HG03571 (cell line): ENCODE results near the gene RAB7B.

Experiments
- ATAC-seq: cut with Tn5 transposase; IDR thresholded peaks from one replicate; pipeline ENCODE4 v1.9.1; 2021; ENCODE audit not compliant: unreplicated experiment

The RAB7B gene

GRCh38 chr1:205950826-205951549, 52.2 kb downstream of the RAB7B start:
- ATAC-seq: no peak

- ATAC-seq: no peak
Observed at GRCh38 chr1:205950280-205950679, 52.9 kb downstream of the RAB7B start.

- no peak for ATAC-seq
Observed at GRCh38 chr1:205949753-205950152, 53.4 kb downstream of the RAB7B start.

- no peak for ATAC-seq
Observed at GRCh38 chr1:205948886-205949285, 54.3 kb downstream of the RAB7B start.

GRCh38 chr1:205948039-205948438, 55.2 kb downstream of the RAB7B start:
- ATAC-seq: no peak

GRCh38 chr1:205947024-205947423, 56.2 kb downstream of the RAB7B start:
- no peak for ATAC-seq

- no peak for ATAC-seq
Observed at GRCh38 chr1:205945069-205945468, 58.1 kb downstream of the RAB7B start.

- ATAC-seq: no peak
Observed at GRCh38 chr1:205944525-205944924, 58.7 kb downstream of the RAB7B start.

GRCh38 chr1:205943245-205943644, 60.0 kb downstream of the RAB7B start, which contains the start of gene SLC26A9:
Gene SLC26A9, minus strand, starts transcription at chr1:205943456. Its CDS starts 7,636 bp downstream, at chr1:205935820.
- ATAC-seq: no peak

GRCh38 chr1:205942631-205943159, 60.5 kb downstream of the RAB7B start:
- ATAC-seq: no peak

GRCh38 chr1:205940710-205941109, 62.5 kb downstream of the RAB7B start:
- no peak for ATAC-seq

- ATAC-seq: no peak
Observed at GRCh38 chr1:205939690-205940330, 63.4 kb downstream of the RAB7B start.

GRCh38 chr1:205938682-205939081, 64.5 kb downstream of the RAB7B start:
- no peak for ATAC-seq

- ATAC-seq: no peak
Observed at GRCh38 chr1:205936846-205937586, 66.2 kb downstream of the RAB7B start.

- ATAC-seq: no peak
Observed at GRCh38 chr1:205936311-205936710, 66.9 kb downstream of the RAB7B start.

- ATAC-seq: no peak
Observed at GRCh38 chr1:205935869-205936268, 67.3 kb downstream of the RAB7B start.

- ATAC-seq: no peak
Observed at GRCh38 chr1:205934788-205935187, 68.4 kb downstream of the RAB7B start.

GRCh38 chr1:205933671-205934618, 69.2 kb downstream of the RAB7B start:
- ATAC-seq: no peak

GRCh38 chr1:205932776-205933175, 70.4 kb downstream of the RAB7B start:
- ATAC-seq: no peak

GRCh38 chr1:205930799-205931281, 72.4 kb downstream of the RAB7B start:
- ATAC-seq: no peak
